GM18868 (cell line): Measurements from ENCODE around the gene C13orf46.

Experiments used
- ATAC-seq: cut with Tn5 transposase; IDR thresholded peaks from one replicate; pipeline ENCODE4 v1.9.1; 2021; ENCODE audit warnings: mild to moderate bottlenecking, moderate library complexity; ENCODE audit not compliant: unreplicated experiment

C13orf46 gene

GRCh38 chr13:113958373-113958772 is 15.5 kb downstream of the C13orf46 start:
- ATAC-seq: no peak

GRCh38 chr13:113956571-113956970 is 17.3 kb downstream of the C13orf46 start:
- ATAC-seq: no peak

DNA sequence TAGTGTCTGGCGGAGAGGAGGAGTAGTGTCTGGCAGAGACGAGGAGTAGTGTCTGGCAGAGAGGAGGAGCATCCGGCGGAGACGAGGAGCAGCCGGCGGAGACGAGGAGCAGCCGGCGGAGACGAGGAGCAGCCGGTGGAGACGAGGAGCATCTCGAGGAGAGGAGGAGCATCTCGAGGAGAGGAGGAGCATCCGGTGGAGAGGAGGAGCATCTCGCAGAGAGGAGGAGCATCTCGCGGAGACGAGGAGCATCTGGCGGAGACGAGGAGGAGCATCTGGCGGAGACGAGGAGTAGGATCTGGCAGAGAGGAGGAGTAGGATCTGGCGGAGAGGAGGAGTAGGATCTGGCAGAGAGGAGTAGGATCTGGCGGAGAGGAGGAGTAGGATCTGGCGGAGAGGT is 18.2 kb downstream of the C13orf46 start:
- no peak for ATAC-seq

GRCh38 chr13:113955235-113955634 is 18.6 kb downstream of the C13orf46 start:
- no peak for ATAC-seq

GRCh38 chr13:113954046-113954835 is 19.6 kb downstream of the C13orf46 start:
- ATAC-seq: no peak

- no peak for ATAC-seq
Measured at GRCh38 chr13:113953561-113953960, 20.3 kb downstream of the C13orf46 start.

DNA sequence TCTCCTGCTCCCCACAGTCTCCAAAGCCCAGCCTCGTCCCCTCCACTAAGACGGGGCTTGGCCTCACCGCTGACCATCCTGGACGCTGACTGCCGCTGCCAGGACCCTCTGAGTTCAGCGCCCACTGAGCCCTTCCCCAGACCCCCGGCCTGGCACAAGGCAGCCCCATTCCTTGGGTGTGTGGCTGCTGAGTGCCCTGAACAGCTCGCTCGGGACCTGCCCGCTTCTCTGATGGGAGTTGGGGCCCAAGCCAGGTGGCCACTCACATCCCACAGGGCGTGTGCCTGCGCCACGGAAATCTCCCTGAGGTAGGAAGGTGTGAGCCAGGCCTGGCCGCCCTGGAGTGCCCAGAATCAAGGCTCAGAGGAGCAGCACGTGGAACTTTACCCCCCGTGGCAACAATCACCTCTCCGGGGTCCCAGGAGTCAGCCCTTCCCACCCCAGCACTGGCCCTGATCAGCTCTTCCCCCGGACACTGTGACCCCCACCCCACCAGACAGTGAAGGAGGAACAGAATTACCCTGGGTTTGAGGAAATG is 20.8 kb downstream of the C13orf46 start:
- ATAC-seq: no peak

GRCh38 chr13:113952151-113952982 is 21.5 kb downstream of the C13orf46 start:
- no peak for ATAC-seq

DNA sequence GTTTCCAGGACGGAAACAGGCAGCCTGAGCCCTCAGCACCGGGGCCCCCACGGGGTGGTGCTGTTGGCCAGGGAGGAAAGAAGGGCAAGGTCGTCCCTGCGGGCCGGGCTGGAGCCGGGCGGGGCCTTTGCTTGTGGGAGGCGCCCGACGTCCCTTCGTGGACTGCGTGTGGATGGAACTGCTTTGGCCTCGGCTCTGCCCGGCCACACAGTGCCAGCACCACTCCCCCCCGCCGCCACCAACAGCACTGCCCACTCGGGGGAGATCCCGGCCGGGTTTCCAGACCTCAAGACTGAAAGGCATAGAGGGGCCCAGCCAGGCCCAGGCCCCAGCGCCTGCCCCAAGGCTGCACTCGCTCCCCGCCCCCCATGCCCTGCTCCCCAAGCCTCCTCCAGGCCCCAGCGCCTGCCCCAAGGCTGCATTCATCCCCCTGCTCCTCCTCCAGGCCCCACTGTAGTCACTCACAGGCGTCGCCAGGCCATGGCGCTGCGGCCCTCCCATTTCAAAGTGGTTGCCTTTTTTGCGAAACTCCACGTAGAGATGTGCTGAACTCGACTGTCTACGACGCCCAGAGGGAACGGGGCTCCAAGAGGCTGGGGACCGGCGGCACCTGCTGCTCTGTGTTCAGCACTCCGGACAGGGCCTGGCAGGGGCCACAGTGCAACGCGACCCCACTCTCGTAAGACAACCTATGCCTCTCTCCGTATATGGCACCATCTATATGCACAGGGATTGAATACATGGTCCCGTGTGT is 22.5 kb downstream of the C13orf46 start:
- ATAC-seq: peak; percentile 83

DNA sequence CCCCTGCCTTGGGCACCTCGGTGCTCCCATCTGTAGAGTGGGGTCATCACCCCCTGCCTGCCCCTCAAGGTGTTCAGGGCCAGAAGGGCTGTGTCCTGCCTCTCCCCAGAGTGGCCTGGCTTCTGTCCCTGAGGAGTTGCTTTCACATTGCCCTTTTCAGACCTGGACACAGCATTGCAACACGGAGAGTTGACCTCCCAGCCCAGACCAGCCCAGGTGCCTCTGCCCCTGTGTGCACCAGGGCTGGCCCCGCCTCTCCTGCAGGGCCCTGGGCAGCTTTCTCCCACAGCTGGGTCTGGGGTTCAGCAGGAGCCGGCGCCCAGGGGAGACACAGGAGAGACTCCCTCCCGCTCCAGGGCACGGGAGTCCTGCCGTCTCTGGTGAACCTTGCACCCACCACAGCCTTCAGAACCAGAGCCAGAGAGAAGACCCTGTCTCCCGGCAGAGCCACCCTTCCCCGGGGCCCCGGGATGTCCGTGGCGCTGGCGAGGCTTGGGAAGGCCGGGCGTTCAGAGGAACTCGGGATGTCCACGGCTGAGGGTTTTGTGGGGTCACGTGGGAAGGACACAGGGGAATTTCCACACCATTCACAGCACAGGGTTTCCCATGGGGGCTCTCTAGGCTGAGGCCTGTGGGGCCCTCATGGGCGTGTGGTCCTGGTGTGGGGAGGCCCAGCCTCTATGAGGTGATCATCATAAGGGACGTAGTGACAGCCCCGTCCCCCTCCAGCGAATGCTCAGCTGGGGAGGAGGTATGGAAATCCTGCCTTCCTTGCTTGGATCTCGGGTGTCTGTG is 23.2 kb downstream of the C13orf46 start:
- peak; percentile 31 for ATAC-seq

GRCh38 chr13:113949546-113949945 is 24.3 kb downstream of the C13orf46 start:
- ATAC-seq: no peak

DNA sequence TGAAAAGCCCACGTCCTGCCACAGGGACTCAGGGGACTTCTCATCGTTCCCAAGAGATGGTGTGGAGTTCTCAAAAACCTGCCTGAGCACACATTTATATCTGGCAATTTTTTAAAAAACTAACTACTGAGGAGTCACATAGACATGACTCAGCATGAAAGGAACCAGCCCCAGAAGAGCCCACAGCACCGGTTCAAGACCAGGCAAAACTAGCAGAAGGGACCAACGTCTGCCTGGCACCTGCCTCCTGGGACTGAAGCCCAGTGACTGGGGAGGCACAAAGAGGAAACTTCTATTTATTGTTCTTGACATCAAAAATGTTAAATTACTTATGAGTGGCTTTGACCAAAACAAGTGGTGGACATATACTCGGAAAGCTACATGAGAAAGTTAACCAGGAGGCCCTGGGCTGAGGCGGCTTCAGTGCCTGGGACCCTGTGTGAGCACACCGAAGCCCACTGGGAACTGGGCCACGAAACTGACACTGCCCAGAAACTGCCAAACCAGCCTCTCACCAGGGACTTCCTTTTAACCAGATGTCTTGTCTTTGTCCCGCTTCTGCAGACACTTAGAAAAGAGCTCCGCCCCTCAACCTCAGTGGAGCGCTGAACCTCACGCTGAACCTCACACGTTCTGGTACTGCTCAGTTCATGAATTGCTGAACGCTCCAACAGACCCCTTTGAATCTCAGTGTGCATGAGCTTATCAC is 25.7 kb downstream of the C13orf46 start:
- ATAC-seq: no peak

DNA sequence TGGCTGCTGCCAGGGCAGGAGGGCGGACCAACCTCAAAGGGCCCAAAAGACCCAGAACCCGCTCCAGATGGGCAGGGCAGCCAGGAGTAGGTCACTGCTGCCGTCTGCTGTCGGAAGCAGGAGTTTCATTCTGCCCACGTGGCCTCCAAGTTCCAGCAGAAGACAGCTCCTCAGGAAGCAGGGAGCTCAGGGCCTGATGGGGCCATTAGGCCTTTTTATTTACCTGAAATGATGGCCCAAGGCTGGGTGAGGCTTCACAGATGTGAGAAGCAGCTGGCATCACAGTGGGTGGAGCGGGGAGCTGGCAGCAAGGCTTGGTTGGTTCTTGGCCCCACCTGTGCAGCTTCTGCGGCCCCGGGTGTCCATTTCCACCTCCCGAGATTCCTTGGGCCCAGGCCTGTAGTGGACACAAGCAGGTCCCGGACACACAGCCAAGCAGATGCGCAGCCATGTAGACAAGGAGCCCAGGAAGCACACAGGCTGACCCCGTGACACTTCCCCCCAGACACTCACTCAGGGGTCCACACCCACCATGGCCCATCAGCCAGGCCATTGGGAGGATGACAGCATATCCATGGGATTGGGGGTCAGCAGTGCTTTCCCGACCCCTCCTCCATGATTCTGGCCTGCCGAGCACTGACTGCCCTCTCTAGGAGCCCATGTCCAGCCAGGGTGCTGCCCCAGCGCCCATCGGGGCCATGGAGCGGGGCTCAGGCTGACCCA is 26.4 kb downstream of the C13orf46 start:
- ATAC-seq: no peak

DNA sequence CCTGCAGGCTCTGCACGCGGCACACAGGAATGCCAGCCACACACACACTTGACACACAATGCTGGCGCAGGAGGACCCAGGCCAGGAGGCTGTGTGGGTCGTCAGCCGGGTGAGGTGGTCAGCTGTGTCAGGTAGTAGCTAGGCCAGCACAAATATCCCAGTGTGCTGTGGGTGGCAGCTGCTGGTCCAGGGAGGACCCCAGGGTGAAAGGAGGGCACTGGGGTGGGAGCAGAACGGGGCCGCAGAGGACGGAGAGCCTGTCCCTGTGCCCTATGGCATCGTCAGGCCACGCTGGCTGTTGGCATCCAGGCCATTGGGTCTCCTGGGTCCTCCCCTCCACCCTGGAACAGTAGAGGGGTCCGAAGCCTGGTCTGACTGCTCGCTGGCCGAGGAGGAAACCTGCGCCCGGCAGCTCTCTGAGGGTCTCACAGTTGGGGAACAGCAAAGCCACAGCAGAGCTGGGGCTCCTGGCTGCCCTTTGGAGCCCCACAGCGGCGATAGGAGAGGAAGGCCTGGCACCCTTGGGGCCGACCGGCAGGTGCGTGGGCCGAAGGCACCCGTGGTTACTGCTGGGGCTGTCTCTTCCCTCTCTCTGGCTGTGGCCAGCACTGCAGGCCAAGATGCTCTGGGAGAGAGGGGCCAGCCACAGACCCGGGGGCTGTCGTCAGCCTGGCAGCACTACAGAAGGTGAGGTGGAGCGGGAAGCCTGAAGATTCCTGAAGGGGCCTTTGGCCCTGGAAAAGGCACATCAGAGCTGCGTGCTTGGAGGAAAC is 27.3 kb downstream of the C13orf46 start:
- ATAC-seq: no peak

DNA sequence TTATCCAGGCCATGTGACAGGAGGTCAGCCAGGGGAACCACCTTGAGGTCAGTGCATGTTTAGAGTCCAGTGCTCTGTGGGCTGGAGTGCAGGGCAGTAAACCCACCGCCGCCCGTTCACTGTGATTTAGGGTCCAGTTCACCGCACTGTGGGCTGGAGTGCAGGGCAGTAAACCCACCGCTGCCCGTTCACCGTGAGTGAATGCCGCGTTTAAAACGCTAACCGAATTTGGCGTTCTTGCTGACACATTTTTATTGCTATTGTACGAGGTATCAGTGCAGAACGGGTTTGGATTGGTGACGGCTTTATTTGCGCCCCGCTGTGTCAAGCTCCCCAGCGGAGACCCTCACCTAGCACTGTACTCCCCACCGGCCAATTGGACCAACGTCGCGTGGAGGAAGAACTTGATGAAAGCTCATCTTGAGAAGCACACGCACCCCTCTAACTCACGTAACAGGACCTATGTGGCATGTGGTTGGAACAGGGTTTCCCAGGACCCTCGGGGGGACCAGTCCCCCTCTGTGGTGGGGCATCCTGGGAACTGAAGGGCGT is 27.9 kb downstream of the C13orf46 start:
- no peak for ATAC-seq

GRCh38 chr13:113943821-113944565 is 29.9 kb downstream of the C13orf46 start:
- no peak for ATAC-seq

GRCh38 chr13:113942591-113943103 is 31.2 kb downstream of the C13orf46 start:
- ATAC-seq: no peak
